Mesothelial cell of epicardium (in vitro differentiated cells): ENCODE results near the gene PHF20. TPM values are rescaled to one million over a fixed set of nuclear protein-coding genes. Genes with fewer than 3 reads are reported as not detected.
A peak's percentile ranks its signal among the peaks of the same experiment; 100 is the strongest.
"Not testable (repeated sequence)": the region's sequence is repeated elsewhere in the genome, so short reads cannot be mapped to it uniquely, and the experiment has no call there.

Experiments
- DNase-seq, 2 experiments: peaks; one replicate each; pipeline ENCODE4 v3.0.0; 2021; ENCODE audit warnings: low spot score in 2 of 2; ENCODE audit not compliant: unreplicated experiment in 2 of 2
- H3K27ac Mint-ChIP-seq: 2 replicates; pipeline ENCODE4 v1.8.0; 2021; ENCODE audit warnings: mixed read lengths
- H3K27me3 Mint-ChIP-seq: 2 replicates; pipeline ENCODE4 v1.8.0; 2021; ENCODE audit warnings: low read depth, mixed read lengths
- H3K36me3 Mint-ChIP-seq: 2 replicates; pipeline ENCODE4 v1.8.0; 2021; ENCODE audit warnings: mixed read lengths
- H3K4me1 Mint-ChIP-seq: 2 replicates; pipeline ENCODE4 v1.8.0; 2021; ENCODE audit warnings: mixed read lengths
- H3K4me3 Mint-ChIP-seq: 2 replicates; pipeline ENCODE4 v1.8.0; 2021; ENCODE audit warnings: mild to moderate bottlenecking, moderate library complexity, mixed read lengths
- H3K9me3 Mint-ChIP-seq: 2 replicates; pipeline ENCODE4 v1.8.0; 2021; ENCODE audit warnings: mixed read lengths
- CTCF ChIP-seq: fragments of 200-600 bp; sonication (generic); IDR thresholded peaks from one replicate; pipeline ENCODE4 v1.5.0; 2021; ENCODE audit warnings: antibody characterized with exemption; ENCODE audit not compliant: unreplicated experiment
- total RNA-seq: library from RNA; stranded (reverse); gene quantifications from 3 replicates; pipeline ENCODE4 v1.2.1, GENCODE V29; 2021

Gene PHF20
- total RNA-seq, 1 donor from 2014 or later = 48.6 TPM

GRCh38 chr20:35739294-35740163 lies 32.3 kb upstream of the PHF20 start:
- Mint-ChIP-seq H3K27me3 (no peaks in the 10 kb centered on the region), H3K27ac (peak overlapping the region; percentile 100), H3K4me1 (peaks cover 51% of the 10 kb centered on the region), H3K4me3 (peak overlapping the region; percentile 100), H3K36me3 (peaks cover 33% of the 10 kb centered on the region), H3K9me3 (no peaks in the 10 kb centered on the region)
- DNase-seq = no peak
- no peak for TF ChIP-seq CTCF

- no peaks in the 10 kb centered on the region for H3K9me3 Mint-ChIP-seq
- peak within 1 kb of the TSS; percentile 100 for H3K27ac Mint-ChIP-seq
- no peaks in the 10 kb centered on the region for H3K27me3 Mint-ChIP-seq
- peak; percentile 98 for DNase-seq
- TF ChIP-seq CTCF = no peak
- H3K4me1 Mint-ChIP-seq = peaks cover 38% of the 10 kb centered on the region
- H3K36me3 Mint-ChIP-seq = peaks cover 23% of the 10 kb centered on the region
- peak within 1 kb of the TSS; percentile 100 for H3K4me3 Mint-ChIP-seq
These were observed 29.7 kb upstream of the PHF20 start, which contains the start of gene RBM39 for GRCh38 chr20:35741892-35742740. TSS of gene RBM39 (minus strand) at chr20:35742260. CDS start at chr20:35740874, 1,386 bp downstream.

GRCh38 chr20:35742741-35743523 lies 28.9 kb upstream of the PHF20 start:
- H3K36me3 Mint-ChIP-seq = peaks cover 22% of the 10 kb centered on the region
- no peak for DNase-seq

GRCh38 chr20:35743693-35744491 lies 27.9 kb upstream of the PHF20 start:
- TF ChIP-seq CTCF = no peak
- Mint-ChIP-seq H3K4me1 (peaks cover 30% of the 10 kb centered on the region), H3K9me3 (no peaks in the 10 kb centered on the region), H3K4me3 (peak overlapping the region; percentile 100), H3K27ac (peak overlapping the region; percentile 100), H3K27me3 (no peaks in the 10 kb centered on the region), H3K36me3 (peaks cover 12% of the 10 kb centered on the region)
- no peak for DNase-seq

More at GRCh38 chr20:35742741-35743523, 28.9 kb upstream of the PHF20 start:
- TF ChIP-seq CTCF = no peak
- H3K4me3 Mint-ChIP-seq = peak overlapping the region; percentile 100
- H3K4me1 Mint-ChIP-seq = peaks cover 38% of the 10 kb centered on the region
- H3K27me3 Mint-ChIP-seq = no peaks in the 10 kb centered on the region
- no peaks in the 10 kb centered on the region for H3K9me3 Mint-ChIP-seq
- peak overlapping the region; percentile 100 for H3K27ac Mint-ChIP-seq

GRCh38 chr20:35744492-35744841 lies 27.3 kb upstream of the PHF20 start:
- H3K36me3 Mint-ChIP-seq, DNase-seq, H3K9me3 Mint-ChIP-seq, H3K27ac Mint-ChIP-seq, H3K27me3 Mint-ChIP-seq, H3K4me3 Mint-ChIP-seq: not testable (repeated sequence)
- H3K4me1 Mint-ChIP-seq = peaks cover 27% of the 10 kb centered on the region
